ENCODE results near the gene PMPCA. TPM values are rescaled to one million over a fixed set of nuclear protein-coding genes. Genes with fewer than 3 reads are reported as not detected.

The PMPCA gene
- total and polyA plus RNA-seq, 2 of the 13 experiments (the other 11 are each of a cell fraction or from before 2014, with no cell fraction given), result 70.2 to 88.4 TPM

DNA sequence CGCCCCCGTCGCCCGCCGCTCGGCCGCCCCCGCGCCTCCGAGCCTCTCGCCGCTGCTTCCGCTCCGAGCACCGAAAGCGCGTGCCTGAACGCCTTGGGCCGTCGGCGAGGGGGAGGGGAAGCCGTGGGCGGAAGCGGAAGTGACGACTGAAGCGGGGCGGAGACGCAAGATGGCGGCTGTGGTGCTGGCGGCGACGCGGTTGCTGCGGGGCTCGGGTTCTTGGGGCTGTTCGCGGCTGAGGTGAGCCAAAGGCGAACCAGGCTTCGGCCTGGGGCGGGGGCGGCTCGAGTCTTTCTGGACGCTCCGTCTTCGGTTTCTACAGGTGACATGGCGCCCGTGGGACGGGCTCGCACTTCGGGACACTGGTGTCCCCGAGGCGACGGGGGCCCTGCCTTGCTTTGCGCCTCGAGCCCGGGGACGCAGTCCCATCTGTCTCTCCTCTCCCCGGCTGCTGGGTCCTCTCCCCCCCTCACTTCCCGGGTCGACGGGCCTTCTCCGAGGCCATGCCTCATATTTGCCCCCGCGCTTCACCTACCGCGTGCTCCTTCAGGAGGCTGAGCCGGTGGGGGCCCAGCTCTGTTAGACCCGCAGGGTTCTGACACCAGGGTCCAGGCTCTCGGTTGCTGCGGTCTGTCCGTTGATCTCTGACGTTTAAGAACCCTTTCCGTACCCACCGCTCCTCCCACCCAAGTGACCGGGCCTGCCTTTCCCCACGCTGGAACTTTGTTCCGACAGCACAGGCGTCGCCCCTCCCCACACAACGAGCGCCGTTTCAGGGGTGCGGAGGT lies at the start of gene PMPCA, which contains the start of gene ENTR1 (continued):
- no peak; the same call in 1 of the 2 replicates for TF ChIP-seq HMGXB3 (CRISPR knock-in tag; IDR thresholded peaks at IDR 0.05; ENCODE audit: borderline replicate concordance)
- no peak for TF ChIP-seq ARID2 (CRISPR knock-in tag; IDR thresholded peaks at IDR 0.05; ENCODE audit: borderline replicate concordance)
- TF ChIP-seq MTERF4 (CRISPR knock-in tag; IDR thresholded peaks at IDR 0.05), result no peak
- TF ChIP-seq GABPA (IDR thresholded peaks at IDR 0.05; ENCODE audit: low read depth, low read length), result peak; percentile 94
- TF ChIP-seq GABPA (CRISPR knock-in tag; IDR thresholded peaks at IDR 0.05; ENCODE audit: low read depth), result peak; percentile 95
- TF ChIP-seq IRX3 (CRISPR knock-in tag; IDR thresholded peaks at IDR 0.05; ENCODE audit: borderline replicate concordance, low read depth), result no peak
- TF ChIP-seq ZNF550 (CRISPR knock-in tag; IDR thresholded peaks at IDR 0.05; ENCODE audit: borderline replicate concordance), result no peak
- no peak for TF ChIP-seq THAP7 (CRISPR knock-in tag; IDR thresholded peaks at IDR 0.05)
- no peak for TF ChIP-seq PRDM15 (CRISPR knock-in tag; IDR thresholded peaks at IDR 0.05)
- no peak; the same call in 1 of the 2 replicates for TF ChIP-seq DNMT3B (CRISPR knock-in tag; conservative IDR thresholded peaks at IDR 0.05)
- TF ChIP-seq HNRNPH1 (optimal IDR thresholded peaks at IDR 0.05; ENCODE audit: low read depth, low read length), result no peak
- no peak for TF ChIP-seq CHD4 (IDR thresholded peaks at IDR 0.05; ENCODE audit: borderline replicate concordance, low read length)
- no peak for TF ChIP-seq NONO (IDR thresholded peaks at IDR 0.05)
- TF ChIP-seq NONO (CRISPR knock-in tag; conservative IDR thresholded peaks at IDR 0.05), result peak; percentile 87
- TF ChIP-seq ZFP36 (IDR thresholded peaks at IDR 0.05; ENCODE audit: borderline replicate concordance, low read depth, low read length, partially characterized antibody), result no peak
- TF ChIP-seq GATAD2A (CRISPR knock-in tag; IDR thresholded peaks at IDR 0.05), result peak; percentile 37; the same call in 1 of the 2 replicates
- TF ChIP-seq ATF7-NPFF (CRISPR knock-in tag; IDR thresholded peaks at IDR 0.05; ENCODE audit: low read depth), result peak; percentile 86
- no peak for TF ChIP-seq FLYWCH1 (CRISPR knock-in tag; IDR thresholded peaks at IDR 0.05)
- no peak for TF ChIP-seq ZSCAN22 (CRISPR knock-in tag; IDR thresholded peaks at IDR 0.05)
- TF ChIP-seq MIER2 (CRISPR knock-in tag; IDR thresholded peaks at IDR 0.05), result no peak

Data from HepG2 (cell line).